DMS114 treated with DMSO at 0.1 percent for 48 hours (cell line): ENCODE measurements around the gene ZNF521.

Source experiments
- DNase-seq: peaks from one replicate; lab custom pipeline; 2025; ENCODE audit not compliant: unreplicated experiment; lab: John Stamatoyannopoulos, UW

The ZNF521 gene

GRCh38 chr18:25229920-25230319, 122.0 kb downstream of the ZNF521 start:
- DNase-seq, result no peak

- no peak for DNase-seq
Measured at GRCh38 chr18:25229081-25229480, 122.9 kb downstream of the ZNF521 start.

- DNase-seq, result no peak
Measured at GRCh38 chr18:25228410-25228809, 123.6 kb downstream of the ZNF521 start.

- no peak for DNase-seq
Measured at GRCh38 chr18:25225151-25225550, 126.8 kb downstream of the ZNF521 start.

- DNase-seq, result no peak
Measured at GRCh38 chr18:25223899-25224886, 127.8 kb downstream of the ZNF521 start.

GRCh38 chr18:25223211-25223610, 128.8 kb downstream of the ZNF521 start:
- DNase-seq, result no peak

GRCh38 chr18:25222648-25223047, 129.3 kb downstream of the ZNF521 start:
- DNase-seq, result no peak

- no peak for DNase-seq
Measured at GRCh38 chr18:25210622-25211021, 141.3 kb downstream of the ZNF521 start.

- no peak for DNase-seq
Measured at GRCh38 chr18:25192065-25192464, 159.9 kb downstream of the ZNF521 start.

GRCh38 chr18:25190472-25190871, 161.5 kb downstream of the ZNF521 start:
- no peak for DNase-seq

- no peak for DNase-seq
Measured at GRCh38 chr18:25189391-25190185, 162.4 kb downstream of the ZNF521 start.

- DNase-seq, result no peak
Measured at GRCh38 chr18:25187521-25188192, 164.3 kb downstream of the ZNF521 start.

- DNase-seq, result no peak
Measured at GRCh38 chr18:25186871-25187270, 165.1 kb downstream of the ZNF521 start.

- no peak for DNase-seq
Measured at GRCh38 chr18:25181993-25182392, 170.0 kb downstream of the ZNF521 start.

GRCh38 chr18:25181581-25181980, 170.4 kb downstream of the ZNF521 start:
- no peak for DNase-seq

GRCh38 chr18:25180973-25181548, 170.9 kb downstream of the ZNF521 start:
- DNase-seq, result no peak

- no peak for DNase-seq
Measured at GRCh38 chr18:25177631-25178030, 174.3 kb downstream of the ZNF521 start.

- no peak for DNase-seq
Measured at GRCh38 chr18:25176518-25177042, 175.4 kb downstream of the ZNF521 start.

- DNase-seq, result no peak
Measured at GRCh38 chr18:25175558-25176517, 176.1 kb downstream of the ZNF521 start.

- DNase-seq, result no peak
Measured at GRCh38 chr18:25174324-25174723, 177.6 kb downstream of the ZNF521 start.
